Measurements from ENCODE around the gene MIF4GD. TPM values are rescaled to one million over a fixed set of nuclear protein-coding genes. Genes with fewer than 3 reads are reported as not detected.
"Not testable (repeated sequence)": the region's sequence is repeated elsewhere in the genome, so short reads cannot be mapped to it uniquely, and the experiment has no call there.

MIF4GD gene
- total RNA-seq, 1 donor from 2014 or later = 19.0 TPM

- peak overlapping the region; percentile 98 for H3K4me3 Mint-ChIP-seq (ENCODE audit: unreplicated experiment)
- peaks cover 40% of the 10 kb centered on the region for H3K4me1 Mint-ChIP-seq (ENCODE audit: low read depth)
- no peaks in the 10 kb centered on the region for H3K27me3 Mint-ChIP-seq (ENCODE audit: low read depth)
- peak overlapping the region; percentile 100 for H3K27ac Mint-ChIP-seq (ENCODE audit: unreplicated experiment)
- H3K9me3 Mint-ChIP-seq (ENCODE audit: low read depth) = no peaks in the 10 kb centered on the region
- H3K36me3 Mint-ChIP-seq (ENCODE audit: low read depth) = peaks cover 5% of the 10 kb centered on the region
- no peak for DNase-seq (ENCODE audit: low spot score)
- no peak for TF ChIP-seq CTCF (IDR thresholded peaks at IDR 0.05)
These were observed 8.9 kb downstream of the MIF4GD start for GRCh38 chr17:75262112-75262606.

GRCh38 chr17:75261336-75262111 is 9.5 kb downstream of the MIF4GD start, which contains the start of the genes GGA3 and MRPS7:
TSS of gene GGA3 (minus strand) at chr17:75261606. CDS start at chr17:75261587, 19 bp downstream.
TSS of gene MRPS7 (plus strand) at chr17:75261879. CDS start at chr17:75261901, 22 bp downstream.
- no peaks in the 10 kb centered on the region for H3K9me3 Mint-ChIP-seq (ENCODE audit: low read depth)
- peak within 1 kb of the TSS; percentile 100 for H3K27ac Mint-ChIP-seq (ENCODE audit: unreplicated experiment)
- H3K4me3 Mint-ChIP-seq (ENCODE audit: unreplicated experiment) = peak within 1 kb of the TSS; percentile 98
- peaks cover 3% of the 10 kb centered on the region for H3K36me3 Mint-ChIP-seq (ENCODE audit: low read depth)
- peaks cover 40% of the 10 kb centered on the region for H3K4me1 Mint-ChIP-seq (ENCODE audit: low read depth)
- H3K27me3 Mint-ChIP-seq (ENCODE audit: low read depth) = no peaks in the 10 kb centered on the region
- DNase-seq (ENCODE audit: low spot score) = no peak
- no peak for TF ChIP-seq CTCF (IDR thresholded peaks at IDR 0.05)

- DNase-seq (ENCODE audit: low spot score) = no peak
- peak overlapping the region; percentile 98 for H3K4me3 Mint-ChIP-seq (ENCODE audit: unreplicated experiment)
- H3K36me3 Mint-ChIP-seq (ENCODE audit: low read depth) = peaks cover 3% of the 10 kb centered on the region
- no peaks in the 10 kb centered on the region for H3K9me3 Mint-ChIP-seq (ENCODE audit: low read depth)
- TF ChIP-seq CTCF (IDR thresholded peaks at IDR 0.05) = peak; percentile 50
- H3K27me3 Mint-ChIP-seq (ENCODE audit: low read depth) = no peaks in the 10 kb centered on the region
- H3K27ac Mint-ChIP-seq (ENCODE audit: unreplicated experiment) = peak overlapping the region; percentile 100
- peaks cover 47% of the 10 kb centered on the region for H3K4me1 Mint-ChIP-seq (ENCODE audit: low read depth)
These were observed 10.2 kb downstream of the MIF4GD start for GRCh38 chr17:75260641-75261335.

- not testable (repeated sequence) for H3K36me3 Mint-ChIP-seq (ENCODE audit: low read depth); H3K9me3 Mint-ChIP-seq (ENCODE audit: low read depth); H3K4me3 Mint-ChIP-seq (ENCODE audit: unreplicated experiment); DNase-seq (ENCODE audit: low spot score); H3K27me3 Mint-ChIP-seq (ENCODE audit: low read depth); H3K27ac Mint-ChIP-seq (ENCODE audit: unreplicated experiment)
- H3K4me1 Mint-ChIP-seq (ENCODE audit: low read depth) = peaks cover 40% of the 10 kb centered on the region
These were observed 13.8 kb downstream of the MIF4GD start for GRCh38 chr17:75257228-75257627.

- not testable (repeated sequence) for DNase-seq (ENCODE audit: low spot score); H3K4me3 Mint-ChIP-seq (ENCODE audit: unreplicated experiment); H3K36me3 Mint-ChIP-seq (ENCODE audit: low read depth); H3K9me3 Mint-ChIP-seq (ENCODE audit: low read depth); H3K27me3 Mint-ChIP-seq (ENCODE audit: low read depth)
- peak overlapping the region; percentile 42 for H3K27ac Mint-ChIP-seq (ENCODE audit: unreplicated experiment)
- H3K4me1 Mint-ChIP-seq (ENCODE audit: low read depth) = peaks cover 40% of the 10 kb centered on the region
These were observed 14.9 kb downstream of the MIF4GD start for GRCh38 chr17:75255954-75256698.

Data from chondrocyte (in vitro differentiated cells).